Keratinocyte (primary cell): Measurements from ENCODE around the gene COL20A1. TPM values are rescaled to one million over a fixed set of nuclear protein-coding genes. Genes with fewer than 3 reads are reported as not detected.

Experiments
- DNase-seq: peaks from one replicate; pipeline ENCODE4 v3.0.0-alpha.2; 2011; ENCODE audit warnings: low read depth, missing footprints, low spot score
- FAIRE-seq: peaks from 2 replicates; lab custom pipeline; 2011; peaks lifted over from hg19 to GRCh38; lab: Jason Lieb, UNC
- H2AFZ ChIP-seq: 2 replicates; pipeline ENCODE4 v1.6.0; 2012; ENCODE audit warnings: low read length, control low read depth, inconsistent platforms; ENCODE audit not compliant: control insufficient read depth
- H3K27ac ChIP-seq: 2 replicates; pipeline ENCODE4 v1.5.1; 2011; ENCODE audit warnings: low read length; ENCODE audit not compliant: control insufficient read depth, insufficient read depth
- H3K27me3 ChIP-seq: 3 replicates; pipeline ENCODE4 v1.6.0; 2011; ENCODE audit warnings: low read length; ENCODE audit not compliant: control insufficient read depth, insufficient read depth; ENCODE audit errors: extremely low read depth
- H3K36me3 ChIP-seq, 2 experiments: 2 replicates in 1 of 2; 3 replicates in 1 of 2; pipeline ENCODE4 v1.5.1; 2011; ENCODE audit warnings: low read length in 2 of 2, mild to moderate bottlenecking in 1 of 2; ENCODE audit not compliant: control insufficient read depth in 2 of 2, insufficient read depth in 2 of 2; ENCODE audit errors: extremely low read depth in 1 of 2
- H3K4me1 ChIP-seq: 3 replicates; pipeline ENCODE4 v1.5.1; 2011; ENCODE audit warnings: low read length; ENCODE audit not compliant: control insufficient read depth, insufficient read depth; ENCODE audit errors: extremely low read depth
- H3K4me2 ChIP-seq: 3 replicates; pipeline ENCODE4 v1.6.0; 2011; ENCODE audit warnings: low read depth, low read length; ENCODE audit not compliant: control insufficient read depth, insufficient read depth; ENCODE audit errors: extremely low read depth
- H3K4me3 ChIP-seq, 3 experiments: fragments of 200-600 bp in 1 of 3; sonication (generic) in 1 of 3; 2 replicates in 2 of 3; 3 replicates in 1 of 3; pipeline ENCODE4 v1.5.1; 2011 to 2016; ENCODE audit warnings: low read length in 3 of 3, mild to moderate bottlenecking in 3 of 3, control low read depth in 2 of 3, inconsistent platforms in 1 of 3, low read depth in 1 of 3, mixed read lengths in 1 of 3, mixed run types in 1 of 3, moderate library complexity in 1 of 3; ENCODE audit not compliant: control insufficient read depth in 2 of 3, insufficient read depth in 2 of 3; ENCODE audit errors: extremely low read depth in 1 of 3
- H3K79me2 ChIP-seq: 2 replicates; pipeline ENCODE4 v1.6.0; 2012; ENCODE audit warnings: low read length; ENCODE audit not compliant: control insufficient read depth, insufficient read depth
- H3K9ac ChIP-seq: 3 replicates; pipeline ENCODE4 v1.6.0; 2011; ENCODE audit warnings: low read length; ENCODE audit not compliant: control insufficient read depth, insufficient read depth; ENCODE audit errors: extremely low read depth
- H3K9me1 ChIP-seq: 3 replicates; pipeline ENCODE4 v1.6.0; 2011; ENCODE audit warnings: low read length; ENCODE audit not compliant: control insufficient read depth, insufficient read depth; ENCODE audit errors: extremely low read depth
- H3K9me3 ChIP-seq: 2 replicates; pipeline ENCODE4 v1.5.1; 2012; ENCODE audit warnings: low read depth, low read length; ENCODE audit not compliant: control insufficient read depth
- H4K20me1 ChIP-seq: 3 replicates; pipeline ENCODE4 v1.6.0; 2011; ENCODE audit warnings: low read length; ENCODE audit not compliant: control insufficient read depth, insufficient read depth; ENCODE audit errors: extremely low read depth
- EZH2 ChIP-seq: IDR thresholded peaks from one replicate; pipeline ENCODE4 v1.6.1; 2012; ENCODE audit warnings: inconsistent platforms, mild to moderate bottlenecking, low read length, moderate library complexity
- dilution Hi-C: fragments of 300-500 bp; cut with MboI; formaldehyde crosslinking; loops from one replicate; pipeline ENCODE4 v1.7.0; 2020; ENCODE audit warnings: low sequenced_read_pairs; ENCODE audit not compliant: extremely low pct_ligation_motif_present
- polyA plus RNA-seq, 5 experiments: library from polyadenylated mRNA; depleted of rRNA in 3 of 5; stranded (reverse) in 3 of 5; stranded (forward) in 1 of 5; unstranded in 1 of 5; fragments of >200 nt; gene quantifications; 1 replicate in 1 of 5; 2 replicates in 3 of 5; 3 replicates in 1 of 5; pipeline versions ENCODE4 v1.2.1 to v1.2.3, GENCODE V29; 2011 to 2012; ENCODE audit warnings: missing spikeins in 2 of 5, low read depth in 1 of 5, low replicate concordance in 1 of 5
- TF ChIP-seq, protein P1 (sequence below), 3 experiments: IDR thresholded peaks in 1 of 3; conservative IDR thresholded peaks in 1 of 3; optimal IDR thresholded peaks in 1 of 3; 2 replicates in 2 of 3; 3 replicates in 1 of 3; pipeline versions ENCODE3 to v1.5.1; 2011; ENCODE audit warnings: low read length in 3 of 3, mild to moderate bottlenecking in 3 of 3, moderate library complexity in 2 of 3, control low read depth in 1 of 3, inconsistent platforms in 1 of 3; ENCODE audit not compliant: insufficient read depth in 2 of 3; ENCODE audit errors: extremely low read depth in 1 of 3

COL20A1 gene
- polyA plus RNA-seq, 1 donor (not counting 4 experiments of a cell fraction or from before 2014, with no cell fraction given): not detected

DNA sequence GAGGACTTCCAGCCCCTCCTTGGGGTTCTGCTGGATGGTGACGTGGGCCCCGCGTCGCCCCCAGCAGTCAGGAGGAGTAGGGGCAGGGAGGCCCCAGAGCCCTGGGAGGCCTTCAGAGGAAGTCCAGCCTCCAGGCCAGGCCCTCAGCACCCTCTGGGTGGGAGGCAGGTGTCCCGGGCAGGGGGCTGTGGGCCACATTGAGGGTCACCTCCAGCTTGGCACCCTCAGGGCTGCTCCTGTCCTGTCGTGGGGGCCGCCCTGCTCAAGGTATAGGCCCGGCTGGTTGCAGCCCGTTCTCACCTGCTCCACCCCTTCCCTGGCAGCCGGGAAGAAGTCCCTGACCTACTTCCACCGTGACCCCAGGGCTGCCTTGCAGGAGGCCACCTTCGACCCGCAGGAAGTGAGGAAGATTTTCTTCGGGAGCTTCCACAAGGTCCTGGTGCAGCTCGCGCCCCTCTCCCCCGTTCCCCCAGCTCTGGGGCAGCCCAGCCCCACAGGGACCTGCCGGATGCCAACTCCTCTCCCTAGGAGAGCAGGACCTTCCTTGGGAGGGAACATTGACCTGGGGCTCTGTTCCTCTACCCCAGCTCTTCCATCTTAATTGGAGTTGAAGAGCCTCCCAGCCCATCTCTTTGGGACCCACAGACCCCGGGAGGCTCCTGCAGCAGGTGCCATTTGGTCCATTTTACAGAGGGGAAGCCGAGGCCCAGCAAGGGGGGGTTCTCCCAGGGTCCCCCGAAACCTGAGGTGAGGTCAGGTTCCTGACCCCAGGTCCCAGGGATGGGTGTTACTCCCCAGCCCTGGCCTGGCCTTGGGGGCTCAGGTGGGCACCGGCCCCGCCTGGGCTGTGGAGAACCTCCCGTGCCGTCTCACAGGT, 26.4 kb downstream of the COL20A1 start:
- no peaks in the 10 kb centered on the region for H4K20me1 ChIP-seq
- DNase-seq: no peak
- H2AFZ ChIP-seq: no peak overlapping the region
- H3K9ac ChIP-seq: no peak overlapping the region
- no peaks in the 10 kb centered on the region for H3K9me1 ChIP-seq
- no peaks in the 10 kb centered on the region for H3K79me2 ChIP-seq
- no peaks in the 10 kb centered on the region for H3K36me3 ChIP-seq
- TF ChIP-seq EZH2: no peak
- TF ChIP-seq, protein P1, sequence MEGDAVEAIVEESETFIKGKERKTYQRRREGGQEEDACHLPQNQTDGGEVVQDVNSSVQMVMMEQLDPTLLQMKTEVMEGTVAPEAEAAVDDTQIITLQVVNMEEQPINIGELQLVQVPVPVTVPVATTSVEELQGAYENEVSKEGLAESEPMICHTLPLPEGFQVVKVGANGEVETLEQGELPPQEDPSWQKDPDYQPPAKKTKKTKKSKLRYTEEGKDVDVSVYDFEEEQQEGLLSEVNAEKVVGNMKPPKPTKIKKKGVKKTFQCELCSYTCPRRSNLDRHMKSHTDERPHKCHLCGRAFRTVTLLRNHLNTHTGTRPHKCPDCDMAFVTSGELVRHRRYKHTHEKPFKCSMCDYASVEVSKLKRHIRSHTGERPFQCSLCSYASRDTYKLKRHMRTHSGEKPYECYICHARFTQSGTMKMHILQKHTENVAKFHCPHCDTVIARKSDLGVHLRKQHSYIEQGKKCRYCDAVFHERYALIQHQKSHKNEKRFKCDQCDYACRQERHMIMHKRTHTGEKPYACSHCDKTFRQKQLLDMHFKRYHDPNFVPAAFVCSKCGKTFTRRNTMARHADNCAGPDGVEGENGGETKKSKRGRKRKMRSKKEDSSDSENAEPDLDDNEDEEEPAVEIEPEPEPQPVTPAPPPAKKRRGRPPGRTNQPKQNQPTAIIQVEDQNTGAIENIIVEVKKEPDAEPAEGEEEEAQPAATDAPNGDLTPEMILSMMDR (optimal IDR thresholded peaks at IDR 0.05 in 1 of 3, IDR thresholded peaks at IDR 0.05 in 1 of 3, conservative IDR thresholded peaks at IDR 0.05 in 1 of 3; ENCODE audit: extremely low read depth in 1 of 3, insufficient read depth in 2 of 3, low read length in 3 of 3): no peak
- no peaks in the 10 kb centered on the region for H3K4me1 ChIP-seq
- no peak for FAIRE-seq
- H3K4me3 ChIP-seq: no peak overlapping the region
- no peak overlapping the region for H3K4me2 ChIP-seq
- no peaks in the 10 kb centered on the region for H3K9me3 ChIP-seq
- H3K27me3 ChIP-seq: peaks cover 23% of the 10 kb centered on the region
- H3K27ac ChIP-seq: no peak overlapping the region
- dilution Hi-C loops: no loop called here

DNA sequence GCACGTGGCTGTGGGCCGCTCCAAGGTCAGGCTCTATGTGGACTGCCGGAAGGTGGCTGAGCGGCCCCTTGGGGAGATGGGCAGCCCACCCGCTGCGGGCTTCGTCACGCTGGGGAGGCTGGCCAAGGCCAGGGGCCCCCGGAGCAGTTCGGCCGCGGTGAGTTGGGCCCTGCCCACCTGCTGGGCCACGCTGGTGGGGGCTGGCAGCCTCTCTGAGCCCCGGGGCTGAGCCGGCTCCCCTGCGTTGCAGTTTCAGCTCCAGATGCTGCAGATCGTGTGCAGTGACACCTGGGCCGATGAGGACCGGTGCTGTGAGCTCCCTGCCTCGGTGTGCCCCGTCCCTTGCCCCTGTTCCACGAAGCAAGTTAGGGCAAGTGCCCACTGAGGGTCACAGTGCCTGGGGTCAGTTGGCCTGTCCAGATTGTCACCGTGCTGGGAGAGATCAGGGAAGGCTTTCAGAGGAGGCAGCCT, 27.1 kb downstream of the COL20A1 start:
- Histone ChIP-seq H4K20me1 (no peaks in the 10 kb centered on the region), H3K9me3 (no peaks in the 10 kb centered on the region), H3K79me2 (no peaks in the 10 kb centered on the region), H3K27ac (no peak overlapping the region), H3K9me1 (no peaks in the 10 kb centered on the region), H3K27me3 (peaks cover 22% of the 10 kb centered on the region), H3K4me3 (no peak overlapping the region), H2AFZ (no peak overlapping the region), H3K9ac (no peak overlapping the region), H3K4me1 (no peaks in the 10 kb centered on the region), H3K4me2 (no peak overlapping the region), H3K36me3 (no peaks in the 10 kb centered on the region)
- dilution Hi-C loops: no loop called here
- TF ChIP-seq, protein P1 (optimal IDR thresholded peaks at IDR 0.05 in 1 of 3, IDR thresholded peaks at IDR 0.05 in 1 of 3, conservative IDR thresholded peaks at IDR 0.05 in 1 of 3; ENCODE audit: extremely low read depth in 1 of 3, insufficient read depth in 2 of 3, low read length in 3 of 3): no peak
- TF ChIP-seq EZH2: no peak
- DNase-seq (no peak), FAIRE-seq (no peak)
